T-helper 1 cell (primary cell): ENCODE results near the gene CHRNB4.
A peak's percentile ranks its signal among the peaks of the same experiment; 100 is the strongest.

ENCODE experiments used
- DNase-seq, 5 donors: peaks; one replicate each; pipeline ENCODE4 v3.0.0-alpha.2; 2012 to 2020

The CHRNB4 gene

GRCh38 chr15:78668987-78669386 lies 28.0 kb upstream of the CHRNB4 start:
- no peak for DNase-seq

- DNase-seq: no peak
Observed at GRCh38 chr15:78667578-78668236, 26.7 kb upstream of the CHRNB4 start.

- no peak for DNase-seq
Observed at GRCh38 chr15:78666010-78666409, 25.0 kb upstream of the CHRNB4 start.

- DNase-seq: no peak
Observed at GRCh38 chr15:78663703-78664102, 22.7 kb upstream of the CHRNB4 start.

GRCh38 chr15:78662028-78662427 lies 21.0 kb upstream of the CHRNB4 start:
- DNase-seq: no peak

GRCh38 chr15:78661001-78661400 lies 20.0 kb upstream of the CHRNB4 start:
- no peak for DNase-seq

GRCh38 chr15:78660584-78660983 lies 19.6 kb upstream of the CHRNB4 start:
- DNase-seq: no peak

GRCh38 chr15:78658823-78659222 lies 17.8 kb upstream of the CHRNB4 start:
- DNase-seq: no peak

GRCh38 chr15:78654272-78654671 lies 13.3 kb upstream of the CHRNB4 start:
- DNase-seq: no peak

- DNase-seq: no peak
Observed at GRCh38 chr15:78651930-78652615, 11.1 kb upstream of the CHRNB4 start.

GRCh38 chr15:78651007-78651406 lies 10.0 kb upstream of the CHRNB4 start:
- no peak for DNase-seq

GRCh38 chr15:78650022-78650421 lies 9.0 kb upstream of the CHRNB4 start:
- DNase-seq: no peak

- no peak for DNase-seq
Observed at GRCh38 chr15:78645009-78645408, 4.0 kb upstream of the CHRNB4 start.

GRCh38 chr15:78642331-78642730 lies 1.3 kb upstream of the CHRNB4 start:
- no peak for DNase-seq

- no peak for DNase-seq
Observed at GRCh38 chr15:78641749-78642275, 802 bp upstream of the CHRNB4 start.

- no peak for DNase-seq
Observed at GRCh38 chr15:78640527-78641101, 396 bp downstream of the CHRNB4 start.

GRCh38 chr15:78638658-78639314 lies 2.2 kb downstream of the CHRNB4 start:
- DNase-seq: peak in 1 of 5 donors; percentile 31

- DNase-seq: no peak
Observed at GRCh38 chr15:78637776-78638435, 3.1 kb downstream of the CHRNB4 start.

- DNase-seq: no peak
Observed at GRCh38 chr15:78636378-78636859, 4.6 kb downstream of the CHRNB4 start.

- DNase-seq: no peak
Observed at GRCh38 chr15:78635346-78635745, 5.7 kb downstream of the CHRNB4 start.

- no peak for DNase-seq
Observed at GRCh38 chr15:78634210-78635145, 6.5 kb downstream of the CHRNB4 start.

GRCh38 chr15:78633348-78633747 lies 7.7 kb downstream of the CHRNB4 start:
- DNase-seq: no peak
